Erythroblast (primary cell): ENCODE measurements around the gene IGFL4.

Experiments used
- GATA1 ChIP-seq: IDR thresholded peaks from 2 replicates; pipeline ENCODE4 v1.6.1; 2011; ENCODE audit warnings: low read depth, mild to moderate bottlenecking, control low read depth, low read length, moderate library complexity
- POLR2A ChIP-seq: IDR thresholded peaks from 2 replicates; pipeline ENCODE4 v1.6.1; 2011; ENCODE audit warnings: mild to moderate bottlenecking, low read length

GRCh38 chr19:45999653-46000121 is 41.1 kb downstream of the IGFL4 start:
- TF ChIP-seq POLR2A (no peak), GATA1 (no peak)
